Upper lobe of right lung (tissue), 1 donor: Measurements from ENCODE around the gene ANO3. TPM values are rescaled to one million over a fixed set of nuclear protein-coding genes. Genes with fewer than 3 reads are reported as not detected.
"Not testable (repeated sequence)": the region's sequence is repeated elsewhere in the genome, so short reads cannot be mapped to it uniquely, and the experiment has no call there.

Source experiments
- ATAC-seq: fragments of 200-7000 bp; cut with Tn5 transposase; one replicate; pipeline ENCODE4 v1.9.1; 2020; ENCODE audit warnings: mild to moderate bottlenecking, moderate library complexity
- DNase-seq: peaks from one replicate; pipeline ENCODE4 v3.0.0-alpha.2; 2020
- H3K27ac ChIP-seq: fragments of 200-600 bp; one replicate; pipeline ENCODE4 v1.8.0; 2022
- H3K27me3 ChIP-seq: fragments of 200-600 bp; one replicate; pipeline ENCODE4 v1.8.0; 2022; ENCODE audit warnings: mild to moderate bottlenecking
- H3K36me3 ChIP-seq: fragments of 200-600 bp; one replicate; pipeline ENCODE4 v1.8.0; 2022
- H3K4me1 ChIP-seq: fragments of 200-600 bp; one replicate; pipeline ENCODE4 v1.8.0; 2022
- H3K4me3 ChIP-seq: fragments of 200-600 bp; one replicate; pipeline ENCODE4 v1.8.0; 2022; ENCODE audit warnings: mild to moderate bottlenecking
- H3K9me3 ChIP-seq: fragments of 200-600 bp; one replicate; pipeline ENCODE4 v1.8.0; 2022
- intact Hi-C: fragments of 100-400 bp; cut with DNase I; formaldehyde crosslinking; loops from one replicate; pipeline ENCODE4 v1.11.0; 2022
- total RNA-seq: library from RNA; stranded (reverse); fragmentation: NEBNext Ultra II Directional; extraction: Animal tissue kit (Norgen Biotek cat#: 25700); gene quantifications from one replicate; pipeline ENCODE4 v1.2.1, GENCODE V29; 2021
- TF ChIP-seq, protein P1 (sequence below): fragments of 200-600 bp; IDR thresholded peaks from one replicate; pipeline ENCODE4 v1.8.0; 2022; ENCODE audit warnings: antibody characterized with exemption
- donor health status: DM: no; HTN: yes; CAD: no; lungs with severe emphysema.

ANO3 gene
- total RNA-seq, 1 donor from 2014 or later, result 1.2 TPM

DNA sequence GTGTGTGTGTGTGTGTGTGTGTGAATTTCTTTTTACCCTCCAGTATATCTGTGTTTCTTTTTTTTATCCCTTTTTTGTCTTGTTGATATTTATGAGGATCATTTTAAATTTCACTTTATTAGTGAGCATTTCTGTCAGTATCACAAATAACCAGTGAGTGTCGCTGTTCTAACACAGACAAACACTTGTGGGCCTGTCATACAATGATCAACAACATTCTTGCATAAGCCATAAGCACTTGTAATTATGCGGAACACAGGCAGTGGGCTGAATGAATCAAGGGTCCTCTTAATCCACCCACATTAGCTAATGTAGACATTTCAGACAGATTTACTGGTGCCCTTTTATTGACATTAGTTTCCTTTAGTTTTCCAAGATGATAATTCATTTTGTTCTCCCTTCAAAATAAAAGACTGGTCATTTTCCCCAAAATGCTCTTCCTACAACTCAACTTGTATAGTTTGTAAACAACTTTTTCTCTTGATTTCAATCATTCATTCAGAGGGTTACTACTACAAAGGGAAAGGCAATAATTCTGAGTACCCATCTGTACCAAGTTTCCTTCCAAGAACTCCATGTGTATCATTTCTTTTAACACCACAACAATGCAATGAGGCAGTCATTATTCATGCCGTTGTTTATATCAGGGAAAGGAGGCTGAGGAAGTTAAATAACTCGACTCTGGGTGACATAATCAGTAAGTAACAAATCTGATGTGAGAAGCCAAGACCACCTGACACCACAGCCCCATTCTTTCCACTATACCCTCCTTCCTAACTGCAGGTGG lies 34.5 kb upstream of the ANO3 start:
- peak; percentile 93 for ATAC-seq
- intact Hi-C loops, result no loop called here

DNA sequence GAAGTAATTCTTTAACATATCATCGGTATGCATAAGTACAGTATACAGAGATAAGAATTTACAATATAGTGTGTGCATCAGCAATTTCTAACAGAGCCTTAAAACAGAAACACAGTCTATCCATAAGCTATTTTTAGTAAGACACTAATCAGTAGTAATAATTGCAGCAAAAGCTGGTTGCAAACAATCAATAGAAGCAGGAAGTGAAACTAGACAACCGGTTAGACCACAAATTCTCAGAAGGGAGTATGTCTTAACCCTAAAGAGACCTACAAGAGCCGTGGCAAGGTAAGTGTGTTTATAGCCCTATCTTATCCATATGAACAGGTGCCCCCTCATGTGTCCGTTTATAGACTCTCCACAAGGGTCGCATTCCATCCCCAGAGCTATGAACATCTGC lies 15.6 kb upstream of the ANO3 start:
- H3K9me3 ChIP-seq, ATAC-seq, H3K4me1 ChIP-seq, intact Hi-C loops, H3K27me3 ChIP-seq, H3K27ac ChIP-seq, H3K36me3 ChIP-seq, H3K4me3 ChIP-seq, DNase-seq: not testable (repeated sequence)

More for the DNA sequence above, 34.5 kb upstream of the ANO3 start:
- H3K4me1 ChIP-seq, result peaks cover 3% of the 10 kb centered on the region
- no peak overlapping the region for H3K4me3 ChIP-seq
- H3K36me3 ChIP-seq, result no peaks in the 10 kb centered on the region
- H3K27ac ChIP-seq, result no peak overlapping the region
- no peak for DNase-seq
- H3K27me3 ChIP-seq, result no peaks in the 10 kb centered on the region
- no peaks in the 10 kb centered on the region for H3K9me3 ChIP-seq
- TF ChIP-seq, protein P1, sequence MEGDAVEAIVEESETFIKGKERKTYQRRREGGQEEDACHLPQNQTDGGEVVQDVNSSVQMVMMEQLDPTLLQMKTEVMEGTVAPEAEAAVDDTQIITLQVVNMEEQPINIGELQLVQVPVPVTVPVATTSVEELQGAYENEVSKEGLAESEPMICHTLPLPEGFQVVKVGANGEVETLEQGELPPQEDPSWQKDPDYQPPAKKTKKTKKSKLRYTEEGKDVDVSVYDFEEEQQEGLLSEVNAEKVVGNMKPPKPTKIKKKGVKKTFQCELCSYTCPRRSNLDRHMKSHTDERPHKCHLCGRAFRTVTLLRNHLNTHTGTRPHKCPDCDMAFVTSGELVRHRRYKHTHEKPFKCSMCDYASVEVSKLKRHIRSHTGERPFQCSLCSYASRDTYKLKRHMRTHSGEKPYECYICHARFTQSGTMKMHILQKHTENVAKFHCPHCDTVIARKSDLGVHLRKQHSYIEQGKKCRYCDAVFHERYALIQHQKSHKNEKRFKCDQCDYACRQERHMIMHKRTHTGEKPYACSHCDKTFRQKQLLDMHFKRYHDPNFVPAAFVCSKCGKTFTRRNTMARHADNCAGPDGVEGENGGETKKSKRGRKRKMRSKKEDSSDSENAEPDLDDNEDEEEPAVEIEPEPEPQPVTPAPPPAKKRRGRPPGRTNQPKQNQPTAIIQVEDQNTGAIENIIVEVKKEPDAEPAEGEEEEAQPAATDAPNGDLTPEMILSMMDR, result peak; percentile 66

DNA sequence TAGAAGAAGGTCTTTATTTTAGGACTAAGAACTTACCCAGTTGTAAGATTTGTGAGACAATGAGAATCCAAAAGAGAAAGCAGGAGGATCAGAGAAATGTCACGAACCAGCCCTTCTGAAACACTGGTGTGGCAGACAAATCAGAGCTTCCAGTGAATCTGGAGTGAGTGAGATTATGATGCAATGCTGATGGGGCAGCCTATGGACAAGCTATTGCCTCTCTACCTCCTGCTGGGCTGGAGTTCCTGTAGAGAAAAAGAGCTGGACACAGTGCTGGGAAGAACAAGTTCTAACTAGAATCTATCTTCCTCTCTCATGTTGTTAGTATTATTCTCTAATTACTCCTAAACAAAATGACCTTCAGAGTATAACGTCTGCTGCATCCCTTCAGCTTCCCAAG lies 12.0 kb upstream of the ANO3 start:
- DNase-seq, result no peak
- Histone ChIP-seq H3K4me3 (no peak overlapping the region), H3K27me3 (no peaks in the 10 kb centered on the region)

DNA sequence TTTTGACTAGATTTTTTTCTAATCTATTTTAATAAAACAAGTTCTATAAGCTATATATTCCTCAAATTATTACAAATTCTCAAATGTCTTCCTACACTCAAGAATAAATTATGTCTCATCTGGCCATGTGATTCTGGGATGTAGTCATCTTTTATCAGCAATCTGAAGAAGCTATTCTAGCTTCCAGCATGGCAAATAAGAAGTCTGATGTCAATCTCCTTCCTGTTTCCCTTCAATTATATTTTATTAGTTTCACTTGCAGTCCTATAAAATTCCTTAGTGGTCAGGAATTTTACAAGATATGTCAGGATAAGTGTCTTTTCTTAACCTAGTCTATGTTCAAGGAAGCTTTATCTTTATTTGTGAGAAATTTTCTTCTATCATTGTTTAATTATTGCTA lies 10.4 kb upstream of the ANO3 start:
- H3K4me1 ChIP-seq, result no peaks in the 10 kb centered on the region
- H3K27me3 ChIP-seq, result no peaks in the 10 kb centered on the region
- no peak overlapping the region for H3K27ac ChIP-seq
- H3K36me3 ChIP-seq, result no peaks in the 10 kb centered on the region
- TF ChIP-seq, protein P1, result no peak
- no peak for ATAC-seq
- H3K4me3 ChIP-seq, result no peak overlapping the region
- DNase-seq, result no peak
- intact Hi-C loops, result no loop called here
- H3K9me3 ChIP-seq, result no peaks in the 10 kb centered on the region

More for the DNA sequence above, 12.0 kb upstream of the ANO3 start:
- H3K9me3 ChIP-seq, result no peaks in the 10 kb centered on the region
- no peaks in the 10 kb centered on the region for H3K4me1 ChIP-seq
- intact Hi-C loops, result no loop called here
- TF ChIP-seq, protein P1, result no peak
- H3K36me3 ChIP-seq, result no peaks in the 10 kb centered on the region
- no peak for ATAC-seq
- H3K27ac ChIP-seq, result no peak overlapping the region

DNA sequence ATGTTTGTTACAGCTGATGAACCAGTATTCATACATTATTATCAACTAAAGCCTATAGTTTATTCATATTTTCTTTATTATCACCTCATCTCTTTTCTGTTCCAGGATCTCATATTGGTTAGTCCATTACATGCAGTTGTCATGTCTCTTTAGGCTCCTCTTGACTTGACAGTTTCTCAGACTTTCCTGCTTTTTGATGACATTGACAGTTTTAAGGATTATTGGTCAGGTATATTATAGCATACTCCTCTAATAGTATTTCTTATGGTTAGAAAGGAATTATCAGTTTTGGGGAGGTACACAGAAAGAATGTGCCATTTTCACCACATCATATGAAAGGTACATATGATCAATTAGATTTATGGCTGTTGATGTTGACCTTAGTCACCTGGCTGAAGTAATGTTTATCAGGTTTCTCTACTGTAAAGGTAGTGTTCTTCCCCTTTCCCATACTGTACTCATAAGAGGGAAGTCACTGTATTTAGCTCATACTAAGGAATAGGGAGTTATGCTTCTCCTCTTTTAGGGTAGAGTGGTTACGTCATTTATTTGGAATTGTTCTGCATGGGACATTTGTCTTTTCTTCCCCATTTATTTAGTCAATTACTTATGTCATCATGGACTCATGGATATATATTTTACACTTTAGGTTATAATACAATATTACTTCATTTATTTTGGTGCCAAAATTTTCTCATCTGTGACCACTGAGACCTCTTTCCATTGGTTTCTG lies 9.4 kb upstream of the ANO3 start:
- no peaks in the 10 kb centered on the region for H3K4me1 ChIP-seq
- no peak overlapping the region for H3K4me3 ChIP-seq
- no peaks in the 10 kb centered on the region for H3K27me3 ChIP-seq
- no peaks in the 10 kb centered on the region for H3K36me3 ChIP-seq
- ATAC-seq, result no peak
- H3K27ac ChIP-seq, result no peak overlapping the region
- H3K9me3 ChIP-seq, result no peaks in the 10 kb centered on the region
- TF ChIP-seq, protein P1, result no peak
- DNase-seq, result no peak
- intact Hi-C loops, result no loop called here

DNA sequence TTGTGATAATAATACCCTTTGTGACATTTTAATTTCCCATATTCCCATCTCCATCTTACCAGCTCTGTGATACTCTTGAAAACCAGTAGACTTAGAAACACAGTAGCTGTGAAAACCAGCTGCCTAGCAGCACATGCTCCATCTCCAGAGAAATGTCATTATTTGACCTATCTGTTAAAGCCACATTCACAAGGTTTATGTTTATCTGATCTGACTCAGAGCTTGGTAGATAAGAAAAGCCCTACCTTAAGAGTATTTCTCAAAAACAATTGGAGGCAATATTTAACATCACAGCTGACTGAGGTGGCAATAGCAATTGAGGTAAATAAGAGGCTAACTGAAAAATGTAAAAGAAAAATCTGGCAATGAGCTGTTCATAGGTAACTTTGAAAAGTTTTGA lies 8.1 kb upstream of the ANO3 start:
- Histone ChIP-seq H3K4me1 (no peaks in the 10 kb centered on the region), H3K9me3 (no peaks in the 10 kb centered on the region), H3K36me3 (no peaks in the 10 kb centered on the region), H3K27me3 (no peaks in the 10 kb centered on the region), H3K27ac (no peak overlapping the region), H3K4me3 (no peak overlapping the region)
- no peak for ATAC-seq
- intact Hi-C loops, result no loop called here
- DNase-seq, result no peak
- TF ChIP-seq, protein P1, result no peak
